Central memory CD8-positive, alpha-beta T cell (primary cell): Measurements from ENCODE around the gene COQ8B.

Experiments
- ATAC-seq: fragments of 150-1000 bp; cut with Tn5 transposase; replicated peaks from 2 replicates; pipeline ENCODE4 v1.10.0; 2022; ENCODE audit warnings: mild to moderate bottlenecking, moderate FRiP score, moderate number of reproducible peaks; ENCODE audit not compliant: poor library complexity, severe bottlenecking; ENCODE audit errors: extremely low read depth
- DNase-seq, 2 donors: peaks; one replicate each; pipeline ENCODE4 v3.0.0; 2021; ENCODE audit warnings: low spot score in 2 of 2
- H3K27ac Mint-ChIP-seq: one replicate; pipeline ENCODE4 v1.8.0; 2022; ENCODE audit warnings: low read depth, mild to moderate bottlenecking, moderate library complexity, mixed read lengths
- H3K27me3 Mint-ChIP-seq: one replicate; pipeline ENCODE4 v1.8.0; 2022; ENCODE audit warnings: mixed read lengths
- H3K36me3 Mint-ChIP-seq: one replicate; pipeline ENCODE4 v1.8.0; 2022; ENCODE audit warnings: mild to moderate bottlenecking, moderate library complexity, mixed read lengths; ENCODE audit not compliant: insufficient read depth
- H3K4me1 Mint-ChIP-seq: one replicate; pipeline ENCODE4 v1.8.0; 2022; ENCODE audit warnings: mixed read lengths
- H3K4me3 Mint-ChIP-seq: one replicate; pipeline ENCODE4 v1.8.0; 2022; ENCODE audit warnings: mild to moderate bottlenecking, moderate library complexity, mixed read lengths
- H3K9me3 Mint-ChIP-seq: one replicate; pipeline ENCODE4 v1.8.0; 2022; ENCODE audit warnings: mixed read lengths

The COQ8B gene

DNA sequence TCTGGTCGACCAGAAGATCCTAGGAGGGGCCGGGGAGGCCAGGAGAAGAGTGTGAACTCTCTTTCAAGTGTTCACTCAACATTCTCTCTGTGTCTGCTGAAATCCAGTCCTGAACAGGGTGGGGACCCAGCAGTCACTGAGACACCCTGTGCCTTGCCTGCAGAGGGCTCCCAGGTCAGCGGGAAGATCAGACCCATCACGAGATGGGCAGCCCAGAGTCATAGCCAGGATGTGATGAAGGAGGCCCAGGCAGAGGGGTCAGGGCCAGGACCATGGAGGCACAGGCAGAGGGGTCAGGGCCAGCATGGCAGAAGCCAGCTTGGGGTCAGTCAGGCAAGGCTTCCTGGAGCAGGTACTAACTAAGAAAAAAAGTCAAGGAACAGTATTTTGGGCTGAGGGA lies 35.6 kb downstream of the COQ8B start:
- no peaks in the 10 kb centered on the region for H3K9me3 Mint-ChIP-seq
- no peak for ATAC-seq
- H3K4me3 Mint-ChIP-seq = no peak overlapping the region
- no peak for DNase-seq
- H3K4me1 Mint-ChIP-seq = no peaks in the 10 kb centered on the region
- no peaks in the 10 kb centered on the region for H3K27me3 Mint-ChIP-seq
- H3K36me3 Mint-ChIP-seq = peaks cover 5% of the 10 kb centered on the region
- H3K27ac Mint-ChIP-seq = no peak overlapping the region

GRCh38 chr19:40677156-40677555 lies 39.5 kb downstream of the COQ8B start:
- no peak overlapping the region for H3K4me3 Mint-ChIP-seq
- no peak overlapping the region for H3K27ac Mint-ChIP-seq
- no peaks in the 10 kb centered on the region for H3K27me3 Mint-ChIP-seq
- ATAC-seq (no peak), DNase-seq (no peak)
- no peaks in the 10 kb centered on the region for H3K9me3 Mint-ChIP-seq
- H3K36me3 Mint-ChIP-seq = peaks cover 5% of the 10 kb centered on the region
- H3K4me1 Mint-ChIP-seq = no peaks in the 10 kb centered on the region

GRCh38 chr19:40674291-40674690 lies 42.4 kb downstream of the COQ8B start:
- DNase-seq = no peak
- no peak overlapping the region for H3K4me3 Mint-ChIP-seq
- ATAC-seq = peak; percentile 32
- H3K4me1 Mint-ChIP-seq = no peaks in the 10 kb centered on the region
- no peaks in the 10 kb centered on the region for H3K9me3 Mint-ChIP-seq
- no peak overlapping the region for H3K27ac Mint-ChIP-seq
- peaks cover 7% of the 10 kb centered on the region for H3K36me3 Mint-ChIP-seq
- H3K27me3 Mint-ChIP-seq = no peaks in the 10 kb centered on the region

DNA sequence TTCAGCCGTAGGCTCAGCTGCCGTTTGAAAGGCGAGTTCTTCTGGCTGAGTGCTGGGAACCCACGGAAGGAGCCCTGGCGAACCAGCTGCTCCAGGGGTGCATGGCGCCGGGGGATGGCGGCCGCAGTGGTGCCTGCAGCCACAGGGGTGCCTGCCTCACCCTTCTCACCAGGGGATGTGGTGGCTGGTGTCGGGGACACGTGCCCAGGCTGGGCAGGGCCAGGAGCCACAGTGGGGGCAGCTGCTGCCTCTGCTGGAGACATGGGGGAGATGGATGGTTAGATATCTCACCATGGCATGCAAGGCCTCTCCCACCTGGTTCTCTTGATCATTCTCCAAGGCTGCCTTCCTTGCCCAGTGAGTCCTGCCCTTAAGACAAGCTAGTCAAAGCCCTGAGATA lies 43.3 kb downstream of the COQ8B start:
- Mint-ChIP-seq H3K36me3 (peaks cover 7% of the 10 kb centered on the region), H3K9me3 (no peaks in the 10 kb centered on the region), H3K4me1 (no peaks in the 10 kb centered on the region), H3K4me3 (no peak overlapping the region), H3K27ac (no peak overlapping the region), H3K27me3 (no peaks in the 10 kb centered on the region)
- DNase-seq (no peak), ATAC-seq (peak; percentile 73)

GRCh38 chr19:40672573-40673299 lies 44.0 kb downstream of the COQ8B start:
- Mint-ChIP-seq H3K36me3 (peaks cover 7% of the 10 kb centered on the region), H3K27ac (no peak overlapping the region), H3K27me3 (no peaks in the 10 kb centered on the region), H3K4me1 (no peaks in the 10 kb centered on the region), H3K9me3 (no peaks in the 10 kb centered on the region), H3K4me3 (no peak overlapping the region)
- ATAC-seq (no peak), DNase-seq (no peak)

DNA sequence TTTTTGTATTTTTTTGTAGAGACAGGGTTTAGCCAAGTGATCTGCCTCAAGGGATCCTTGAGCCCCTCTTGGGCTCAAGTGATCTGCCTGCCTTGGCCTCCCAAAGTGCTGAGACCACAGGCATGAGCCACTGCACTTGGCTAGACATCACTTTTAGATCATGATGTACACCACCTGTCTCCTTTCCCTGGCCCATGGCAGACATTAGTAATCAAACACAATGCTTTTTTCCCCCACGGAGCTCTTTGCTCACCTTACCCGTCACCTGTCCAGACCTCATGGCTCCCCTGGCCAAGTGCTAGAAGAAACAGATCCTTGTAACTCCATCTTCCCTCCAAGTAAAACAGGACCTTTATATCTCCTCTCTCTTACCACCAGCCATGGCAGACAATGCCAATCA lies 44.6 kb downstream of the COQ8B start:
- no peak overlapping the region for H3K4me3 Mint-ChIP-seq
- H3K4me1 Mint-ChIP-seq = no peaks in the 10 kb centered on the region
- H3K9me3 Mint-ChIP-seq = no peaks in the 10 kb centered on the region
- no peak for DNase-seq
- no peak overlapping the region for H3K27ac Mint-ChIP-seq
- no peaks in the 10 kb centered on the region for H3K27me3 Mint-ChIP-seq
- H3K36me3 Mint-ChIP-seq = peaks cover 2% of the 10 kb centered on the region
- no peak for ATAC-seq

DNA sequence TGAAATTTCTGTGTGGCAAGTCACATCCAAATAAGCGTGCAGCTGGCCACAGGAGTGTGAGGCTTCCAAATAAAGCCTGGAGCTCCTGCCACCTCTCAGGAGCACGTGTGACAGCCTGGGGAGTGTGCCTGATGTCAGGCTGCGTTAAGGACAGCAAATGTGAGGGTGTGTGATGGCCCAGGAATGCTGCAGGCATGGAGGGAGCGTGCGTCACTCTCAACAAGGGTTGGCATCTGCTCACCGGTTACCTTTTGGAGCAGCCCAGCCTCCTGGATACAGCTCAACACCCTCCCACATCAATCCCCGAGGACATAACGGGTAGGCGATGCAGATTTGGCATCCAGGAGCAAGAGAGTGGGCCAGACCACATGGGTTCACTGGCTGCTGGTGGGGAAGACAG lies 45.3 kb downstream of the COQ8B start:
- Mint-ChIP-seq H3K4me3 (no peak overlapping the region), H3K27me3 (no peaks in the 10 kb centered on the region), H3K9me3 (no peaks in the 10 kb centered on the region), H3K36me3 (peaks cover 1% of the 10 kb centered on the region), H3K4me1 (no peaks in the 10 kb centered on the region), H3K27ac (no peak overlapping the region)
- no peak for ATAC-seq
- no peak for DNase-seq

DNA sequence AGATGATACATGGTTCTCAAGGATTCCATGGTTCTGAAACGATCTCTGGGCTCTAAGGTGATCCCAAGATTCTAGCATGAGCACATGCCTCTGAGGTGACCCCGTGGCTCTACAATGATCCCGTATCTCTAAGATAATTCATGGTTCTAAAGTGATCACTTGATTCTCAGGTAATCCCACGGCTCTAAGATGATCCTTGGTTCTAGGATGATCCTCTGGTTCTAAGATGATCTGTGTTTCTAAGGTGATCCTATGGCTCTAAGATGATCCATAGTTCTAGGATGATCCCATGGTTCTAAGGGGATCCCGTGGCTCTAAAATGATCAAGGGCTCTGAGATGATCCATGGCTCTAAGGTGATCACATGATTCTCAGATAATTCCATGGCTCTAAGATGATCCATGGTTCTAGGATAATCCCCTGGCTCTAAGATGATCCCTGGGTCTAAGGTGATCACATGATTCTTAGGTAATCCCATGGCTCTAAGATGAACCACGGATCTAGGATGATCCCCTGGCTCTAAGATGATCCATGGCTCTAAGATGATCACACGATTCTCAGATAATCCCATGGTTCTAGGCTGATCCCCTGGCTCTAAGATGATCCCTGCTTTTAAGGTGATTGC lies 47.6 kb downstream of the COQ8B start:
- DNase-seq (no peak), ATAC-seq (no peak)
- Mint-ChIP-seq H3K9me3 (no peaks in the 10 kb centered on the region), H3K36me3 (peaks cover 1% of the 10 kb centered on the region), H3K27ac (no peak overlapping the region), H3K27me3 (no peaks in the 10 kb centered on the region), H3K4me1 (no peaks in the 10 kb centered on the region), H3K4me3 (no peak overlapping the region)

- ATAC-seq (no peak), DNase-seq (no peak)
- no peaks in the 10 kb centered on the region for H3K27me3 Mint-ChIP-seq
- no peak overlapping the region for H3K27ac Mint-ChIP-seq
- H3K4me1 Mint-ChIP-seq = peaks cover 12% of the 10 kb centered on the region
- H3K9me3 Mint-ChIP-seq = no peaks in the 10 kb centered on the region
- H3K4me3 Mint-ChIP-seq = no peak overlapping the region
- H3K36me3 Mint-ChIP-seq = peaks cover 3% of the 10 kb centered on the region
Observed at GRCh38 chr19:40667602-40668001, 49.1 kb downstream of the COQ8B start.

- Mint-ChIP-seq H3K27me3 (no peaks in the 10 kb centered on the region), H3K4me1 (peaks cover 14% of the 10 kb centered on the region), H3K36me3 (peaks cover 3% of the 10 kb centered on the region), H3K27ac (no peak overlapping the region), H3K4me3 (no peak overlapping the region), H3K9me3 (no peaks in the 10 kb centered on the region)
- no peak for DNase-seq
- ATAC-seq = no peak
Observed at GRCh38 chr19:40666803-40667438, 49.8 kb downstream of the COQ8B start.

DNA sequence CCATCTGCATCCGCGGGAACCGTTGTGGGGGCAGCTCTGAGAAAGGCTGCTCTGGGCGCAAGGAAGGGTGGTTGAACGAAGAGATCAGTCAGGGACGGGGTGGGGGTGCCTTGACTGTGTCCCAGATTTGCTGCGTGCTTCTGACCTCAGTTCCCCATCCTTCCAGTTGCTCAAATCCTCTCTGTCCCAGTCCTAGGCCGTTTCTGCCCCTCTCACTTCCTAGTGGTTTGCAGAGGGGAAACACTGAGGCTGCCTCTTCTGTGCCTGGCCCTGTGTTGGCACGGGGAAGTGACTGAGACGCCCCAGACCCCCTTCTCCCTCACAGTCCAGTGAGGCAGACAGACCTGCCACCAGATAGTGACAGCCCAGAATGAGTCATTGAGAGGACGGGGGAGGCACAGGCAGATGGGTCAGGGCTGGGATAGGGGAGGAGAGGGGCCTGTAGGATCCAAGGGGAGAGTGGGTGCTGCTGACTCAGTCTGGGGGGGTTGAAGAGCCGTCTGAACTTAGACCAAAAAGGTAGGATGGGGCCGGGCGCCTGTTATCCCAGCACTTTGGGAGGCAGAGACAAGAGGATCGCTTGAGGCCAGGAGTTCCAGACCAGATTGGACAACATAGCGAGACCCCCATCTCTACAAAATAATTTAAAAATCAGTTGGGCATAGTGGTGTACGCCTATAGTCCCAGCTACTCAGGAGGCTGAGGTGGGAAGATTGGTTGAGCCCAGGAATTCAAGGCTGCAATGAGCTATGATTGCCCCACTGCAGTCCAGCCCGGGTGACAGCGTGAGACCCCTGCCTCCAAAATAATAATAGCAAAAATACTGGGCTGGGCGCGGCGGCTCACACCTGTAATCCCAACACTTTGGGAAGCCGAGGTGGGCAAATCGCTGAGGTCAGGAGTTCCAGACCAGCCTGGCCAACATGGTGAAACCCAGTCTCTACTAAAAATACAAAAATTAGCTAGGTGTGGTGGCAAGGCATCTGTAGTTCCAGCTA lies 52.7 kb downstream of the COQ8B start:
- Mint-ChIP-seq H3K4me1 (peaks cover 14% of the 10 kb centered on the region), H3K4me3 (peak overlapping the region; percentile 82), H3K36me3 (peaks cover 1% of the 10 kb centered on the region), H3K27ac (peak overlapping the region; percentile 85), H3K9me3 (no peaks in the 10 kb centered on the region), H3K27me3 (peaks cover 10% of the 10 kb centered on the region)
- peak; percentile 18 for ATAC-seq
- DNase-seq = no peak

- Mint-ChIP-seq H3K36me3 (peaks cover 1% of the 10 kb centered on the region), H3K9me3 (no peaks in the 10 kb centered on the region), H3K27ac (peak overlapping the region; percentile 85), H3K4me3 (peak overlapping the region; percentile 82), H3K27me3 (peaks cover 10% of the 10 kb centered on the region), H3K4me1 (peaks cover 14% of the 10 kb centered on the region)
- DNase-seq (peak; percentile 87 to 96), ATAC-seq (peak; percentile 94)
Observed at GRCh38 chr19:40662925-40663694, 53.6 kb downstream of the COQ8B start.
